DOHH2 (cell line): ENCODE measurements around the gene CLHC1.

Experiments used
- CTCF ChIP-seq: fragments of 200-600 bp; sonication (generic); IDR thresholded peaks from one replicate; pipeline ENCODE4 v1.5.1; 2014; ENCODE audit warnings: antibody characterized with exemption, mild to moderate bottlenecking, low read depth, low read length; ENCODE audit not compliant: poor library complexity, severe bottlenecking
- EZH2phosphoT487 ChIP-seq: fragments of 200-600 bp; sonication (generic); IDR thresholded peaks from 2 replicates; pipeline ENCODE4 v1.6.1; 2017; ENCODE audit warnings: borderline replicate concordance, mild to moderate bottlenecking, antibody characterized with exemption, low read length, moderate library complexity, mixed read lengths

- no peak for TF ChIP-seq CTCF
- no peak for TF ChIP-seq EZH2phosphoT487
Measured at GRCh38 chr2:55154525-55155030, 77.5 kb downstream of the CLHC1 start.
